Keratinocyte (primary cell): ENCODE measurements around the gene ADAMTS17. TPM values are rescaled to one million over a fixed set of nuclear protein-coding genes. Genes with fewer than 3 reads are reported as not detected.

Experiments used
- DNase-seq: peaks from one replicate; pipeline ENCODE4 v3.0.0-alpha.2; 2011; ENCODE audit warnings: low read depth, missing footprints, low spot score
- FAIRE-seq: peaks from 2 replicates; lab custom pipeline; 2011; peaks lifted over from hg19 to GRCh38; lab: Jason Lieb, UNC
- H2AFZ ChIP-seq: 2 replicates; pipeline ENCODE4 v1.6.0; 2012; ENCODE audit warnings: low read length, control low read depth, inconsistent platforms; ENCODE audit not compliant: control insufficient read depth
- H3K27ac ChIP-seq: 2 replicates; pipeline ENCODE4 v1.5.1; 2011; ENCODE audit warnings: low read length; ENCODE audit not compliant: control insufficient read depth, insufficient read depth
- H3K27me3 ChIP-seq: 3 replicates; pipeline ENCODE4 v1.6.0; 2011; ENCODE audit warnings: low read length; ENCODE audit not compliant: control insufficient read depth, insufficient read depth; ENCODE audit errors: extremely low read depth
- H3K36me3 ChIP-seq, 2 experiments: 2 replicates in 1 of 2; 3 replicates in 1 of 2; pipeline ENCODE4 v1.5.1; 2011; ENCODE audit warnings: low read length in 2 of 2, mild to moderate bottlenecking in 1 of 2; ENCODE audit not compliant: control insufficient read depth in 2 of 2, insufficient read depth in 2 of 2; ENCODE audit errors: extremely low read depth in 1 of 2
- H3K4me1 ChIP-seq: 3 replicates; pipeline ENCODE4 v1.5.1; 2011; ENCODE audit warnings: low read length; ENCODE audit not compliant: control insufficient read depth, insufficient read depth; ENCODE audit errors: extremely low read depth
- H3K4me2 ChIP-seq: 3 replicates; pipeline ENCODE4 v1.6.0; 2011; ENCODE audit warnings: low read depth, low read length; ENCODE audit not compliant: control insufficient read depth, insufficient read depth; ENCODE audit errors: extremely low read depth
- H3K4me3 ChIP-seq, 3 experiments: fragments of 200-600 bp in 1 of 3; sonication (generic) in 1 of 3; 2 replicates in 2 of 3; 3 replicates in 1 of 3; pipeline ENCODE4 v1.5.1; 2011 to 2016; ENCODE audit warnings: low read length in 3 of 3, mild to moderate bottlenecking in 3 of 3, control low read depth in 2 of 3, inconsistent platforms in 1 of 3, low read depth in 1 of 3, mixed read lengths in 1 of 3, mixed run types in 1 of 3, moderate library complexity in 1 of 3; ENCODE audit not compliant: control insufficient read depth in 2 of 3, insufficient read depth in 2 of 3; ENCODE audit errors: extremely low read depth in 1 of 3
- H3K79me2 ChIP-seq: 2 replicates; pipeline ENCODE4 v1.6.0; 2012; ENCODE audit warnings: low read length; ENCODE audit not compliant: control insufficient read depth, insufficient read depth
- H3K9ac ChIP-seq: 3 replicates; pipeline ENCODE4 v1.6.0; 2011; ENCODE audit warnings: low read length; ENCODE audit not compliant: control insufficient read depth, insufficient read depth; ENCODE audit errors: extremely low read depth
- H3K9me1 ChIP-seq: 3 replicates; pipeline ENCODE4 v1.6.0; 2011; ENCODE audit warnings: low read length; ENCODE audit not compliant: control insufficient read depth, insufficient read depth; ENCODE audit errors: extremely low read depth
- H3K9me3 ChIP-seq: 2 replicates; pipeline ENCODE4 v1.5.1; 2012; ENCODE audit warnings: low read depth, low read length; ENCODE audit not compliant: control insufficient read depth
- H4K20me1 ChIP-seq: 3 replicates; pipeline ENCODE4 v1.6.0; 2011; ENCODE audit warnings: low read length; ENCODE audit not compliant: control insufficient read depth, insufficient read depth; ENCODE audit errors: extremely low read depth
- EZH2 ChIP-seq: IDR thresholded peaks from one replicate; pipeline ENCODE4 v1.6.1; 2012; ENCODE audit warnings: inconsistent platforms, mild to moderate bottlenecking, low read length, moderate library complexity
- dilution Hi-C: fragments of 300-500 bp; cut with MboI; formaldehyde crosslinking; loops from one replicate; pipeline ENCODE4 v1.7.0; 2020; ENCODE audit warnings: low sequenced_read_pairs; ENCODE audit not compliant: extremely low pct_ligation_motif_present
- polyA plus RNA-seq, 5 experiments: library from polyadenylated mRNA; depleted of rRNA in 3 of 5; stranded (reverse) in 3 of 5; stranded (forward) in 1 of 5; unstranded in 1 of 5; fragments of >200 nt; gene quantifications; 1 replicate in 1 of 5; 2 replicates in 3 of 5; 3 replicates in 1 of 5; pipeline versions ENCODE4 v1.2.1 to v1.2.3, GENCODE V29; 2011 to 2012; ENCODE audit warnings: missing spikeins in 2 of 5, low read depth in 1 of 5, low replicate concordance in 1 of 5
- TF ChIP-seq, protein P1 (sequence below), 3 experiments: IDR thresholded peaks in 1 of 3; conservative IDR thresholded peaks in 1 of 3; optimal IDR thresholded peaks in 1 of 3; 2 replicates in 2 of 3; 3 replicates in 1 of 3; pipeline versions ENCODE3 to v1.5.1; 2011; ENCODE audit warnings: low read length in 3 of 3, mild to moderate bottlenecking in 3 of 3, moderate library complexity in 2 of 3, control low read depth in 1 of 3, inconsistent platforms in 1 of 3; ENCODE audit not compliant: insufficient read depth in 2 of 3; ENCODE audit errors: extremely low read depth in 1 of 3

The ADAMTS17 gene
- polyA plus RNA-seq, 1 donor (not counting 4 experiments of a cell fraction or from before 2014, with no cell fraction given): 0.18 TPM

DNA sequence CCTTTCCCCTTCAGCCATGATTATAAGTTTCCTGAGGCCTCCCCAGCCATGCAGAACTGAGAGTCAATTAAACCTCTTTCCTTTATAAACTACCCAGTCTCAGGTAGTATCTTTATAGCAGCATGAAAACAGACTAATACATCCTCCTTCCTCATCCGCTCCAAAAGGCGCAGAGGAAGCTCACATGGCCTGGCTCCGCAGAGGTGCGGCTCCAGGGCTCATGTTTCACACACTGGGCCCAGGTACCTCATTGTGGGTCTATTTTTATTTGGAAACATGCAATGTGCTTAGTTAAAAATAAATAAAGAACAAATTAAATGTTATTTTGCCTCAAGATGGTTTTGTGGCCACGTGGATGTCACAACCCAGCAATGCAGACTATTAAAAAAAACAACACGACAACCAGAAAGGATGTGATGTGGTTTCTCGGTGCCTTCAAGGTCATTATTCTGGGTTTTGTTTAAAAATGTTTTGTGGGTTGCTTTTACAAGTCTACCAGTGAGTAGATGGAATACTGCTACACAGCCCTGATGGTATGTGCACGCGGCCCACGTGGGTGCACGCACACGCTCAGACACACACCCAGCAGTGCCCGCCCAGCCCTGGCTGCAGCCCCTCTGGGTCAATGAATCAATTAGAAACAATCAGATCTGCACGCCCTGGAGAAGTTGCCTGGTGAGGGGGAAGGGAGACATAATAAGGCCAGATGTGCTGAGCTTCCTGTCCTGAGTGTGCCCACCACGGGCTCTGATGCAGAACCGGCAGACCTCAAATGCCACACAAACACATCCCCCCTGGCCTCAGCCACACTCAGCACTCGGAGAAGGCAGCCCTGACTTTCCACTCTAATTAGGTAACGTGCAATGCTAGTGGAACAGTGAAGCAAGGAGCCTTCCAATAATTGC, 140.1 kb downstream of the ADAMTS17 start:
- no peaks in the 10 kb centered on the region for H3K36me3 ChIP-seq
- no peaks in the 10 kb centered on the region for H3K9me3 ChIP-seq
- FAIRE-seq (no peak), DNase-seq (no peak)
- no peaks in the 10 kb centered on the region for H4K20me1 ChIP-seq
- H3K4me1 ChIP-seq: no peaks in the 10 kb centered on the region
- H3K9ac ChIP-seq: no peak overlapping the region
- peaks cover 30% of the 10 kb centered on the region for H3K27me3 ChIP-seq
- H3K9me1 ChIP-seq: no peaks in the 10 kb centered on the region
- H3K79me2 ChIP-seq: no peaks in the 10 kb centered on the region
- no peak overlapping the region for H3K4me2 ChIP-seq
- H2AFZ ChIP-seq: no peak overlapping the region
- no peak overlapping the region for H3K4me3 ChIP-seq
- TF ChIP-seq, protein P1, sequence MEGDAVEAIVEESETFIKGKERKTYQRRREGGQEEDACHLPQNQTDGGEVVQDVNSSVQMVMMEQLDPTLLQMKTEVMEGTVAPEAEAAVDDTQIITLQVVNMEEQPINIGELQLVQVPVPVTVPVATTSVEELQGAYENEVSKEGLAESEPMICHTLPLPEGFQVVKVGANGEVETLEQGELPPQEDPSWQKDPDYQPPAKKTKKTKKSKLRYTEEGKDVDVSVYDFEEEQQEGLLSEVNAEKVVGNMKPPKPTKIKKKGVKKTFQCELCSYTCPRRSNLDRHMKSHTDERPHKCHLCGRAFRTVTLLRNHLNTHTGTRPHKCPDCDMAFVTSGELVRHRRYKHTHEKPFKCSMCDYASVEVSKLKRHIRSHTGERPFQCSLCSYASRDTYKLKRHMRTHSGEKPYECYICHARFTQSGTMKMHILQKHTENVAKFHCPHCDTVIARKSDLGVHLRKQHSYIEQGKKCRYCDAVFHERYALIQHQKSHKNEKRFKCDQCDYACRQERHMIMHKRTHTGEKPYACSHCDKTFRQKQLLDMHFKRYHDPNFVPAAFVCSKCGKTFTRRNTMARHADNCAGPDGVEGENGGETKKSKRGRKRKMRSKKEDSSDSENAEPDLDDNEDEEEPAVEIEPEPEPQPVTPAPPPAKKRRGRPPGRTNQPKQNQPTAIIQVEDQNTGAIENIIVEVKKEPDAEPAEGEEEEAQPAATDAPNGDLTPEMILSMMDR (optimal IDR thresholded peaks at IDR 0.05 in 1 of 3, IDR thresholded peaks at IDR 0.05 in 1 of 3, conservative IDR thresholded peaks at IDR 0.05 in 1 of 3; ENCODE audit: extremely low read depth in 1 of 3, insufficient read depth in 2 of 3, low read length in 3 of 3): no peak
- no peak for TF ChIP-seq EZH2
- dilution Hi-C loops: no loop called here
- no peak overlapping the region for H3K27ac ChIP-seq

DNA sequence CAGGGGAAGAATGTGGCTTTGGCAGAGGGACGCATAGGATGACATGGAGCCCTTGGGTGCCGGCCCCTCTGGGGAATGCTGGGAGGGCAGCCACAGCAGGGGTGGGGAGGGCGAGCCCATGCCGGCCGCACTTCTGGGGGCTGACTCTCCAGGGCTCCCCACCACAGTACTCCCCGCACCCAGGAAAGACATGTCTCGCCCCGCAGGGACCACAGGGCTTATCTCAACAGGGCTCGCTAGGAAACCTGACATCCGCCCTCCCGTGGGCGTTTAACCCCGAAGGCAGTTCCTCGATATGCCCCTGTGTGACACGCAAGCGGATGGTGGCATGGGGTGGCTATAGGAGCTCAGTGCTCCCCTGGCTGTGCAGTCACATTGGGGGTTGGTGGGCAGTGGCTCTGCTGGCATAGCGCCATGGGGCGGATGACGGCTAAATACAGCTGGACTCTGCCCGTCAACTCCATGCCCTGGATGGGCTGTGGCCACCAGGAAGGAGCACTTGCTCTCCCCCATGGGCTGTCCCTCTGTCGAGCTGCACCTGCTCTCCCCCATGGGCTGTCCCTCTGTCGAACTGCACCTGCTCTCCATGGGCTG, 141.4 kb downstream of the ADAMTS17 start:
- FAIRE-seq: no peak
- dilution Hi-C loops: no loop called here
- no peak for TF ChIP-seq EZH2
- TF ChIP-seq, protein P1 (optimal IDR thresholded peaks at IDR 0.05 in 1 of 3, IDR thresholded peaks at IDR 0.05 in 1 of 3, conservative IDR thresholded peaks at IDR 0.05 in 1 of 3; ENCODE audit: extremely low read depth in 1 of 3, insufficient read depth in 2 of 3, low read length in 3 of 3): no peak

More for the DNA sequence above, 141.4 kb downstream of the ADAMTS17 start:
- no peaks in the 10 kb centered on the region for H4K20me1 ChIP-seq
- H3K4me2 ChIP-seq: no peak overlapping the region
- H3K79me2 ChIP-seq: no peaks in the 10 kb centered on the region
- no peak overlapping the region for H3K27ac ChIP-seq
- no peaks in the 10 kb centered on the region for H3K9me1 ChIP-seq
- peaks cover 26% of the 10 kb centered on the region for H3K27me3 ChIP-seq
- no peak for DNase-seq
- H2AFZ ChIP-seq: no peak overlapping the region
- H3K4me3 ChIP-seq: no peak overlapping the region
- H3K4me1 ChIP-seq: no peaks in the 10 kb centered on the region
- no peaks in the 10 kb centered on the region for H3K36me3 ChIP-seq
- no peaks in the 10 kb centered on the region for H3K9me3 ChIP-seq
- H3K9ac ChIP-seq: no peak overlapping the region
